Hematopoietic multipotent progenitor cell treated with erythropoietin and hydrocortisone succinate and interleukin-3 and kit ligand, for 4 days (in vitro differentiated cells): Measurements from ENCODE around the gene SRPX2.

Source experiments
- DNase-seq: peaks from one replicate; pipeline ENCODE4 v3.0.0-alpha.2; 2015

SRPX2 gene

GRCh38 chrX:100652266-100652665, 8.3 kb downstream of the SRPX2 start:
- DNase-seq, result no peak

- peak; percentile 38 for DNase-seq
These were observed 10.3 kb downstream of the SRPX2 start for GRCh38 chrX:100654261-100654660.

- DNase-seq, result no peak
These were observed 15.0 kb downstream of the SRPX2 start for GRCh38 chrX:100658941-100659381.

GRCh38 chrX:100659431-100660137, 15.6 kb downstream of the SRPX2 start:
- no peak for DNase-seq

- no peak for DNase-seq
These were observed 18.2 kb downstream of the SRPX2 start for GRCh38 chrX:100662170-100662569.

GRCh38 chrX:100662796-100663195, 18.8 kb downstream of the SRPX2 start:
- no peak for DNase-seq

GRCh38 chrX:100663642-100664041, 19.6 kb downstream of the SRPX2 start:
- no peak for DNase-seq

- no peak for DNase-seq
These were observed 29.0 kb downstream of the SRPX2 start for GRCh38 chrX:100672966-100673365.

- no peak for DNase-seq
These were observed 29.5 kb downstream of the SRPX2 start for GRCh38 chrX:100673397-100673953.

GRCh38 chrX:100674705-100675104, 30.7 kb downstream of the SRPX2 start:
- DNase-seq, result peak; percentile 38

- DNase-seq, result no peak
These were observed 33.7 kb downstream of the SRPX2 start for GRCh38 chrX:100677611-100678181.

- DNase-seq, result no peak
These were observed 36.8 kb downstream of the SRPX2 start for GRCh38 chrX:100680756-100681155.

- no peak for DNase-seq
These were observed 37.6 kb downstream of the SRPX2 start for GRCh38 chrX:100681599-100681998.

- DNase-seq, result no peak
These were observed 38.9 kb downstream of the SRPX2 start for GRCh38 chrX:100682939-100683338.

- peak; percentile 87 for DNase-seq
These were observed 41.4 kb downstream of the SRPX2 start for GRCh38 chrX:100685284-100685996.

GRCh38 chrX:100685997-100686305, 42.0 kb downstream of the SRPX2 start:
- no peak for DNase-seq

- peak; percentile 59 for DNase-seq
These were observed 43.1 kb downstream of the SRPX2 start for GRCh38 chrX:100687128-100687527.

- peak; percentile 25 for DNase-seq
These were observed 43.5 kb downstream of the SRPX2 start for GRCh38 chrX:100687546-100687945.

GRCh38 chrX:100695302-100695701, 51.3 kb downstream of the SRPX2 start:
- DNase-seq, result no peak

- DNase-seq, result no peak
These were observed 52.0 kb downstream of the SRPX2 start for GRCh38 chrX:100695991-100696390.

GRCh38 chrX:100696699-100697351, 52.8 kb downstream of the SRPX2 start:
- DNase-seq, result no peak

- peak; percentile 53 for DNase-seq
These were observed 54.6 kb downstream of the SRPX2 start for GRCh38 chrX:100698551-100698950.

- no peak for DNase-seq
These were observed 56.8 kb downstream of the SRPX2 start for GRCh38 chrX:100700809-100701208.
